ENCODE measurements around the gene MZT2B.
"Not testable (repeated sequence)": the region's sequence is repeated elsewhere in the genome, so short reads cannot be mapped to it uniquely, and the experiment has no call there.

- TF ChIP-seq CTCF, POLR2A (IDR thresholded peaks at IDR 0.05): not testable (repeated sequence)
Observed at GRCh38 chr2:130174866-130175265, 7.2 kb upstream of the MZT2B start.

Data from heart left ventricle (tissue), 13 donors.